Measurements from ENCODE around the gene RPL19.

- TF ChIP-seq CTCF (optimal IDR thresholded peaks at IDR 0.05 in 1 of 3, IDR thresholded peaks at IDR 0.05 in 1 of 3, conservative IDR thresholded peaks at IDR 0.05 in 1 of 3; ENCODE audit: extremely low read depth in 1 of 3, insufficient read depth in 2 of 3, low read length in 3 of 3) (no peak), EZH2 (IDR thresholded peaks at IDR 0.05; ENCODE audit: low read length) (no peak)
These were observed 38.4 kb downstream of the RPL19 start for GRCh38 chr17:39238311-39238972.

All from keratinocyte (primary cell).